ENCODE data around the gene SERPINA6.
"Not testable (repeated sequence)": the region's sequence is repeated elsewhere in the genome, so short reads cannot be mapped to it uniquely, and the experiment has no call there.

Gene SERPINA6

DNA sequence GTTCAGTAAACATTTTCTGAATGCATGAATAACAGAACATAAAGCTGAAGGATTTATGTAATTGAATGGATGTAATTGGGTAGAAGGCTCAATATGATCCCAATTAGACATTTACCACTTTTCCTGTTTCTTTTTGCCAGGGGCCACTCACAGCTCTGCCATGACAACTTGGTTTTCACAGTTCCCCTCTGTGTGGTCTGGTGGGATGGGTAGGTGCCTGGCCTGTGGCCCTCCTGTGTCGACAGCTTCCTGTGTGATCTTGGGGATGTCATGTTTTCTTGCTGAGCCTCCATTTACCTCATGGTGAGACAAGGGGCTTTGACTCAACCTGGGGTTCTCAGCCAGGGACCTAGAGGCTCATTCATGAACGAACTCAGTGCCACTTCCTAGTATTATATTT, 17.5 kb downstream of the SERPINA6 start:
- H3K4me3 ChIP-seq (ENCODE audit: low read depth, low read length): no peak overlapping the region
- no peak for DNase-seq (ENCODE audit: low read depth)
- TF ChIP-seq, protein P1, sequence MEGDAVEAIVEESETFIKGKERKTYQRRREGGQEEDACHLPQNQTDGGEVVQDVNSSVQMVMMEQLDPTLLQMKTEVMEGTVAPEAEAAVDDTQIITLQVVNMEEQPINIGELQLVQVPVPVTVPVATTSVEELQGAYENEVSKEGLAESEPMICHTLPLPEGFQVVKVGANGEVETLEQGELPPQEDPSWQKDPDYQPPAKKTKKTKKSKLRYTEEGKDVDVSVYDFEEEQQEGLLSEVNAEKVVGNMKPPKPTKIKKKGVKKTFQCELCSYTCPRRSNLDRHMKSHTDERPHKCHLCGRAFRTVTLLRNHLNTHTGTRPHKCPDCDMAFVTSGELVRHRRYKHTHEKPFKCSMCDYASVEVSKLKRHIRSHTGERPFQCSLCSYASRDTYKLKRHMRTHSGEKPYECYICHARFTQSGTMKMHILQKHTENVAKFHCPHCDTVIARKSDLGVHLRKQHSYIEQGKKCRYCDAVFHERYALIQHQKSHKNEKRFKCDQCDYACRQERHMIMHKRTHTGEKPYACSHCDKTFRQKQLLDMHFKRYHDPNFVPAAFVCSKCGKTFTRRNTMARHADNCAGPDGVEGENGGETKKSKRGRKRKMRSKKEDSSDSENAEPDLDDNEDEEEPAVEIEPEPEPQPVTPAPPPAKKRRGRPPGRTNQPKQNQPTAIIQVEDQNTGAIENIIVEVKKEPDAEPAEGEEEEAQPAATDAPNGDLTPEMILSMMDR (conservative IDR thresholded peaks at IDR 0.05; ENCODE audit: low read depth, low read length): no peak

DNA sequence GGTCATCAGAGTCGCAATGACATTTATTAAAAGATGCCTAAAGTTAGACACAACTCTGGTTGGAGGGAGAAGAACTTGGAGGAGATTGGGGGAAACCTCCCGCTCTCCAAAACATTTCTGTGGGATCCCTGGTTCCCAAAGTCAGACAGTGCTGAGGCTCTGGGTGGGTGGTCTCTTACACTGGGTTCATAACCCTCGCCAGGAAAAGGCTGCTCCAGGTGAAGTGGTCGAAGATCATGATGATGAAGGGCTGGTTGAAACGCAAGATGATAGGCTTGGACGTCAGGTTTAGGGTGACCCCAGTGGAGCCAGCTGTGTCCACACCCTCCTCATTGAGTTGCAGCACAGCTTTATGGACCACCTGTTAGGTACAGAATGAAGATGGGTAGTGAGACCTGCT, 18.9 kb downstream of the SERPINA6 start:
- DNase-seq (ENCODE audit: low read depth): no peak
- TF ChIP-seq, protein P1 (conservative IDR thresholded peaks at IDR 0.05; ENCODE audit: low read depth, low read length): no peak
- H3K4me3 ChIP-seq (ENCODE audit: low read depth, low read length): no peak overlapping the region

DNA sequence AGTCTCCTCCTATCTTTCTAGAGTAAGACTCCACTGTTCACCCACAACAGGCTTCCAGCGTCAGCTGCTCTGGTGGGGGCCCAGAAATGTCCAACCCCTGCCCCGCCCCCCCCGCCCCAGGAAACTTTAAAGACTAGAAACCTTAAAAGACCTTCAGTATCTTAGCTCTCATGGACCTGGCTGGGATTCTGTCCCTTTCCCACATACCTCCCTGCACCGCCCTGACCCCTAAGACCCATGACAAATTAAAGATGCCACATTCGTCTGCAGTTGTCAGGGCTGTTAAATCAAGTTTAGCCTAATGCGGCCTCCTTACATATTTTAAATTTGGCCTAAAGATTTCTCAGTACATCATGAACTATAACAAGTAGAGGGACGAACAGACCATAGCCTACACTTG, 20.0 kb downstream of the SERPINA6 start:
- H3K4me3 ChIP-seq (ENCODE audit: low read depth, low read length): no peak overlapping the region
- TF ChIP-seq, protein P1 (conservative IDR thresholded peaks at IDR 0.05; ENCODE audit: low read depth, low read length): no peak
- DNase-seq (ENCODE audit: low read depth): no peak

DNA sequence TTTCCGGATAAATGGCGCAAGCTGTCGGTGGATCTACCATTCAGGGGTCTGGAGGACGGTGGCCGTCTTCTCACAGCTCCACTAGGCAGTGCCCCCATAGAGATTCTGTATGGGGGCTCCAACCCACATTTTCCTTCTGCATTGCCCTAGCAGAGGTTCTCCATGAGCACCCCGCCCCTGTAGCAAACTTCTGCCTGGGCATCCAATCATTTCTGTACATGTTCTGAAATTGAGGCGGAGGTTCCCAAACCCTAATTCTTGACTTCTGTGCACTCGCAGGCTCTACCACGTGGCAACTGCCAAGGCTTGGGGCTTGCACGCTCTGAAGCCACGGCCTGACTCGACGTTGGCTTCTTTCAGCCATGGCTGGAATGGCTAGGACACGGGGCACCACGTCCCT, 25.0 kb downstream of the SERPINA6 start:
- no peak for DNase-seq (ENCODE audit: low read depth)
- TF ChIP-seq, protein P1 (conservative IDR thresholded peaks at IDR 0.05; ENCODE audit: low read depth, low read length): no peak
- H3K4me3 ChIP-seq (ENCODE audit: low read depth, low read length): no peak overlapping the region

DNA sequence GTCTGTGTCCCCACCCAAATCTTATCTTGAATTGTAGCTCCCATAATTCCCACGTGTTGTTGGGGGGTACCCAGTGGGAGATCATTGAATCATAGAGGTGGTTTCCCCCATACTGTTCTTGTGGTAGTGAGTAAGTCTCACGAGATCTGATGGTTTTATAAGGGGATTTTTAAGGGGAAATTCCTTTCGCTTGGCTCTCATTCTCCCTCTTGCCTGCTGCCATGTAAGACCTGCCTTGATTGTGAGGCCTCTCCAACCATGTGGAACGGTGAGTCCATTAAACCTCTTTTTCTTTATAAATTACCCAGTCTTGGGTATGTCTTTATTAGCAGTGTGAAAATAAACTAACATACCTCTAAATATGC, 27.0 kb downstream of the SERPINA6 start:
- H3K4me3 ChIP-seq (ENCODE audit: low read depth, low read length); DNase-seq (ENCODE audit: low read depth): not testable (repeated sequence)

DNA sequence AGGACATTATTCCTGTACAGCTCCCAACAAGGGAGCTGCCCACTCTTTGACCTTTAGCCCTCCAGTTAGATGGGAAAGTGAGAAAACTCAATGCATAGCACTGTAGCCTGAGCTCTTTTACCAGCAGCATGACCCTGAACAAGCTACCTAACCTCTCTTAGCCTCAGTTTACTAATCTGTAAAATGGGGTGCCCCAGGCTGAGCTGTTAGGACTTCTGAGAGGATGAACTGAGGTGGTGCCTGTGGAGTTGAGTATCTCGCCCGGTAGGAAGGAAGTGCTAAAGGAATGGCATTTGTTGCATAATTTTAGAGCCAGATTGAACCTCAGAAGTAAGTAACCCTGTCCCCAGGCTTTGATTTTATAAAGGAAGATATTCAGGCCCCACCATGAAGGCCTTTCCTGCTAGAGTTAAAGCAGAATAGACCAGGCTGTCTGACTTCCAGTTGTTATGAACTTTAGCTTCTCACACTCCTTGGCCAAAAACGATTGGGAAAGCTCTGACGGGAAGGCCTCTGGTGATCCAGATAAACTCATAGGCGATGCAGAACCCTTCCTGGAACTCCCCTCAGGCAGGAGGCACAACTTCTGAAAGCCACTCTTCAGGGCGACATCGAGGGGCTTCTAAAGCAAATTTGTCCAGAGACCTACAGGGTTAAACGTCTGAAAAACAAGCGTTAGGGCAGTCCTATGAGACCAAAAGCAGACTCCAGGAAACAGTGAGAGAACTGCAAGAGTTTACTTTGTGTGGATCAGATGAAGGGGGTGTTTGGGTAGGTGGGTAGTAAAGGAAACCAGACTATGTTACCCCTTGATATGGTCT, 27.6 kb downstream of the SERPINA6 start:
- TF ChIP-seq, protein P1 (conservative IDR thresholded peaks at IDR 0.05; ENCODE audit: low read depth, low read length): no peak
- H3K4me3 ChIP-seq (ENCODE audit: low read depth, low read length): no peak overlapping the region
- no peak for DNase-seq (ENCODE audit: low read depth)

DNA sequence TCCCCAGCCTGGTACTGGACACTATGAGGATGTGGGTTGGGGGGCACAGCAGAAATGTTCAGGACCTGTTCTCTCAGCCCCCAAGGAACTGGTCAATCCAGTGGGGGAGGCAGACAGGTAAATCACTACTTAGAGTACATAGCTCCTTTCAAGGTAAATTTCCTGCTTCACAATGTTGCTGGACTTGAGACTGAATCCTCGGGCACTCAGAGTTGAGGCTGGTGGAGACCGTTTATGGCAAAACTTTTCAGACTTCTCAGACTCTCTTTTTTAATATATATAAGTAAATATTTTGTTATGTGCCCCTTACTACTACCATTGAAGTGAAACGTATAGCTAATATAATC, 29.6 kb downstream of the SERPINA6 start:
- no peak overlapping the region for H3K4me3 ChIP-seq (ENCODE audit: low read depth, low read length)
- TF ChIP-seq, protein P1 (conservative IDR thresholded peaks at IDR 0.05; ENCODE audit: low read depth, low read length): no peak
- no peak for DNase-seq (ENCODE audit: low read depth)
